H1 (cell line): ENCODE results near the gene NDUFB8. TPM values are rescaled to one million over a fixed set of nuclear protein-coding genes. Genes with fewer than 3 reads are reported as not detected.

Experiments
- E2F6 ChIP-seq: IDR thresholded peaks from 2 replicates; pipeline ENCODE4 v1.6.1; 2012; ENCODE audit warnings: inconsistent platforms
- EP300 ChIP-seq, 2 experiments: IDR thresholded peaks; 1 replicate in 1 of 2; 2 replicates in 1 of 2; pipeline ENCODE4 v1.6.1; 2011 to 2012; ENCODE audit warnings: low read depth in 2 of 2, low read length in 2 of 2, mild to moderate bottlenecking in 2 of 2, borderline replicate concordance in 1 of 2, inconsistent platforms in 1 of 2, moderate library complexity in 1 of 2
- RNF2 ChIP-seq: fragments of 200-900, 300-1000 bp; sonication (generic); IDR thresholded peaks from 2 replicates; pipeline ENCODE4 v1.7.1; 2016; ENCODE audit warnings: borderline replicate concordance, low read depth, mild to moderate bottlenecking, antibody characterized with exemption, low read length; ENCODE audit not compliant: poor library complexity, severe bottlenecking; ENCODE audit errors: missing control alignments
- SP2 ChIP-seq: IDR thresholded peaks from 2 replicates; pipeline ENCODE4 v1.6.1; 2012; ENCODE audit warnings: mild to moderate bottlenecking, low read length, inconsistent platforms
- TBP ChIP-seq: IDR thresholded peaks from 2 replicates; pipeline ENCODE4 v1.6.1; 2011; ENCODE audit warnings: low read depth, low read length, improper control_type of control experiment
- polyA plus RNA-seq, 7 experiments: library from polyadenylated mRNA; depleted of rRNA in 3 of 7; stranded (reverse) in 5 of 7; unstranded in 2 of 7; fragments of >200 nt in 5 of 7; fragments of 200-250 nt in 2 of 7; gene quantifications; 1 replicate in 5 of 7; 2 replicates in 1 of 7; 4 replicates in 1 of 7; pipeline versions ENCODE4 v1.2.1 to v1.2.3, GENCODE V29; 2011 to 2013; ENCODE audit warnings: missing spikeins in 2 of 7, mixed read lengths in 2 of 7
- total RNA-seq: library from RNA; stranded (reverse); fragmentation: NEBNext Ultra II Directional; extraction: Animal tissue kit (Norgen Biotek cat#: 25700); gene quantifications from 2 replicates; pipeline ENCODE4 v1.2.1, GENCODE V29; 2021
- TF ChIP-seq, protein P1 (sequence below): IDR thresholded peaks from 2 replicates; pipeline ENCODE4 v1.6.1; 2011; ENCODE audit warnings: low read depth, mild to moderate bottlenecking, low read length; ENCODE audit not compliant: insufficient read depth

NDUFB8 gene
- total and polyA plus RNA-seq, 2 of the 8 experiments (the other 6 are each of a cell fraction or from before 2014, with no cell fraction given): 175 to 455 TPM

DNA sequence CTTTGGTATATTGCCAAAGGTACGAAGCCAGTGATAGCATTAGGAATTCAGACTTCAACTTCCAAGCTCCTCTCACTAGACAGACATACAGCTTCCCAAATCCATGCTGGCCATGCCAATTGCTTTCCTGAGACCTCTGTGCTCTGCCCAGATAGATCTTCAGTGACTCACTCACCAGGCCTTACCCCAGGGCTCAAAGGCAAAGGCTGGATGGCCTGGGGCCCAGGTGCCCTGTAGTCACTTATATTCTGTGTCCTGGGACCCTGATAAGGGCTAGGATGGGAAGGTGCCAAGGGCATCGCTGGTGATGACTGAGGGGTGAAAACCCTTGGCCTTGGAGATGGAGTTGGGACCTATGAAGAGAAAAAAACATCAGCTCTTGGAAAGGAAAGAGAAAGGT, 39.1 kb downstream of the NDUFB8 start (continued):
- TF ChIP-seq TBP (no peak), SP2 (no peak), RNF2 (no peak), EP300 (IDR thresholded peaks at IDR 0.05; ENCODE audit: borderline replicate concordance in 1 of 2, low read depth in 2 of 2, low read length in 2 of 2) (no peak), E2F6 (no peak)
- TF ChIP-seq, protein P1, sequence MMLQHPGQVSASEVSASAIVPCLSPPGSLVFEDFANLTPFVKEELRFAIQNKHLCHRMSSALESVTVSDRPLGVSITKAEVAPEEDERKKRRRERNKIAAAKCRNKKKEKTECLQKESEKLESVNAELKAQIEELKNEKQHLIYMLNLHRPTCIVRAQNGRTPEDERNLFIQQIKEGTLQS: no peak
- TF ChIP-seq, all 59 proteins: peak for 0
